ENCODE data around the gene MRS2.

- TF ChIP-seq FOXA1 (IDR thresholded peaks at IDR 0.05) (no peak), HDGF (IDR thresholded peaks at IDR 0.05; ENCODE audit: borderline replicate concordance) (no peak), FOXM1 (IDR thresholded peaks at IDR 0.05; ENCODE audit: borderline replicate concordance) (no peak), FOXK2 (IDR thresholded peaks at IDR 0.05) (no peak), BHLHE40 (IDR thresholded peaks at IDR 0.05; ENCODE audit: borderline replicate concordance) (no peak), L3MBTL2 (conservative IDR thresholded peaks at IDR 0.05) (no peak), ZNF384 (IDR thresholded peaks at IDR 0.05) (no peak), SUZ12 (IDR thresholded peaks at IDR 0.05) (no peak), SP1 (IDR thresholded peaks at IDR 0.05) (no peak)
Measured at GRCh38 chr6:24440897-24441598, 38.3 kb downstream of the MRS2 start.

Measured in HEK293T (cell line).